Transverse colon (tissue), 4 donors: ENCODE data around the gene DNAJC10.

Experiments used
- CTCF ChIP-seq, 5 experiments: fragments of 200-600 bp in 3 of 5; fragments of 450-650 bp in 2 of 5; sonication (generic) in 3 of 5; IDR thresholded peaks; 1 replicate in 2 of 5; 2 replicates in 3 of 5; pipeline ENCODE4 v1.5.1; 2016 to 2017; ENCODE audit warnings: antibody characterized with exemption in 5 of 5, inconsistent platforms in 3 of 5, mild to moderate bottlenecking in 2 of 5, moderate library complexity in 1 of 5
- POLR2A ChIP-seq: fragments of 450-650 bp; IDR thresholded peaks from one replicate; pipeline ENCODE4 v1.6.1; 2016; ENCODE audit warnings: antibody characterized with exemption, mild to moderate bottlenecking, moderate library complexity
- POLR2AphosphoS5 ChIP-seq, 3 donors: sonication (generic); formaldehyde crosslinking; IDR thresholded peaks; one replicate each; pipeline ENCODE4 v1.6.1; 2016; ENCODE audit warnings: antibody characterized with exemption in 3 of 3

DNA sequence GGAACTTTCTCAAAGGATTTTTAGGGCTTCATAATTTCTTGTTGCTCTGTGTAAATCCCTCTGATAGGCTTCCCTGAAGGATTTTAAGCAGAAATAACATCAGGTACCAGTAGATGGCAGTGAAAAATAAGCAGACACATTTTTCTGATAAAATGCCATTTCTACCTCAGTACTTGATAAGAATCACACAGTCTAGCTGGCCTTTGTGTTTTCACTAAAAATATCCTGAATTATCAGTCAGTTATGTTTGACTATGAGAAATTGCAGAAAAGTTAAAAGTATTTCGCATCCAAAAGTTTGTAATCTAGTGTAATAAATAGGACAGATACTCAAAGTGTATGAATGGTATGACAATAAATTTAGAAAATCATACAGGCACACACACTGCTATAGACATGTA, 68.7 kb downstream of the DNAJC10 start:
- TF ChIP-seq CTCF (IDR thresholded peaks at IDR 0.05) (peak; percentile 24 to 48 (median 43)), POLR2AphosphoS5 (IDR thresholded peaks at IDR 0.05) (no peak), POLR2A (no peak)
